NCI-H1048 (cell line): ENCODE results near the gene ASAP2.

Experiments used
- DNase-seq: peaks from one replicate; lab custom pipeline; 2025; lab: John Stamatoyannopoulos, UW

The ASAP2 gene

GRCh38 chr2:9403924-9404323, 197.3 kb downstream of the ASAP2 start:
- DNase-seq = no peak

GRCh38 chr2:9404451-9404850, 197.8 kb downstream of the ASAP2 start:
- no peak for DNase-seq

GRCh38 chr2:9405636-9406035, 199.0 kb downstream of the ASAP2 start:
- DNase-seq = no peak

GRCh38 chr2:9406529-9407362, 200.1 kb downstream of the ASAP2 start:
- DNase-seq = no peak

GRCh38 chr2:9407363-9407811, 200.8 kb downstream of the ASAP2 start:
- no peak for DNase-seq

GRCh38 chr2:9408641-9409151, 202.1 kb downstream of the ASAP2 start:
- DNase-seq = no peak

GRCh38 chr2:9410108-9410507, 203.5 kb downstream of the ASAP2 start:
- DNase-seq = no peak

GRCh38 chr2:9412781-9413180, 206.2 kb downstream of the ASAP2 start:
- DNase-seq = no peak

- DNase-seq = no peak
These were observed 209.0 kb downstream of the ASAP2 start for GRCh38 chr2:9415516-9416169.

- DNase-seq = no peak
These were observed 209.8 kb downstream of the ASAP2 start for GRCh38 chr2:9416267-9416961.

- DNase-seq = no peak
These were observed 210.3 kb downstream of the ASAP2 start for GRCh38 chr2:9416962-9417316.

GRCh38 chr2:9417725-9418124, 211.1 kb downstream of the ASAP2 start:
- DNase-seq = no peak

- DNase-seq = no peak
These were observed 212.1 kb downstream of the ASAP2 start for GRCh38 chr2:9418746-9419145.

GRCh38 chr2:9419541-9419940, 212.9 kb downstream of the ASAP2 start:
- DNase-seq = no peak

GRCh38 chr2:9420495-9420894, 213.9 kb downstream of the ASAP2 start:
- no peak for DNase-seq

- no peak for DNase-seq
These were observed 215.9 kb downstream of the ASAP2 start for GRCh38 chr2:9422321-9423099.

- peak; percentile 92 for DNase-seq
These were observed 216.7 kb downstream of the ASAP2 start, which contains the start of the genes CPSF3 and ITGB1BP1 for GRCh38 chr2:9423100-9423921. CPSF3 (plus strand) TSS chr2:9423654; CDS start chr2:9423774, 120 bp downstream. ITGB1BP1 (minus strand) TSS chr2:9423528; CDS start chr2:9418697, 4,831 bp downstream.

GRCh38 chr2:9423922-9424272, 217.3 kb downstream of the ASAP2 start:
- DNase-seq = no peak

GRCh38 chr2:9424447-9425164, 218.0 kb downstream of the ASAP2 start:
- no peak for DNase-seq

GRCh38 chr2:9428965-9429577, 222.5 kb downstream of the ASAP2 start:
- DNase-seq = no peak
